GM18867 (cell line): ENCODE data around the gene PPIL1.

Experiments
- ATAC-seq: cut with Tn5 transposase; IDR thresholded peaks from one replicate; pipeline ENCODE4 v1.9.1; 2021; ENCODE audit warnings: mild to moderate bottlenecking, moderate library complexity; ENCODE audit not compliant: unreplicated experiment

PPIL1 gene

DNA sequence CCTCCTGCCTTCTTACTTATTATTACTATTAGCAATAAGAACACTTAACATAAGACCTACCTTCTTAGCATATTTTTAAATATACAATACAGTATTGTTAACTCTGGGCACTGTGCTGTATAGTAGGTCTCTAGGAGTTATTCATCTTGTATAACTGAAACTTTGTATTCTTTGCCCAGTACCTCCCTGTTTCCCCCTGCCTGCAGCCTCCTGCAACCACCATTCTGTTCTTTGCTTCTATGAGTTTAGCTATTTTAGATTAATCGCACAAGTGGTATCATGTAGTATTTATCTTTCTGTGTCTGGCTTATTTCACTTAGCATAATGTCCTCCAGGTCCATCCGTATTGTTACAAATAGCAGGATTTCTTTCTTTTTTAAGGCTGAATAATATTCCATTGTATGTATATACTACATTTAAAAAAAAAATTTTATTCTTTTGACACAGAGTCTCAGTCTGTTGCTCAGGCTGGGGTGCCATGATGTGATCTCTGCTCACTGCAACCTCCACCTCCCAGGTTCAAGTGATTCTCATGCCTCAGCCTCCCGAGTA is 15.6 kb upstream of the PPIL1 start:
- no peak for ATAC-seq

DNA sequence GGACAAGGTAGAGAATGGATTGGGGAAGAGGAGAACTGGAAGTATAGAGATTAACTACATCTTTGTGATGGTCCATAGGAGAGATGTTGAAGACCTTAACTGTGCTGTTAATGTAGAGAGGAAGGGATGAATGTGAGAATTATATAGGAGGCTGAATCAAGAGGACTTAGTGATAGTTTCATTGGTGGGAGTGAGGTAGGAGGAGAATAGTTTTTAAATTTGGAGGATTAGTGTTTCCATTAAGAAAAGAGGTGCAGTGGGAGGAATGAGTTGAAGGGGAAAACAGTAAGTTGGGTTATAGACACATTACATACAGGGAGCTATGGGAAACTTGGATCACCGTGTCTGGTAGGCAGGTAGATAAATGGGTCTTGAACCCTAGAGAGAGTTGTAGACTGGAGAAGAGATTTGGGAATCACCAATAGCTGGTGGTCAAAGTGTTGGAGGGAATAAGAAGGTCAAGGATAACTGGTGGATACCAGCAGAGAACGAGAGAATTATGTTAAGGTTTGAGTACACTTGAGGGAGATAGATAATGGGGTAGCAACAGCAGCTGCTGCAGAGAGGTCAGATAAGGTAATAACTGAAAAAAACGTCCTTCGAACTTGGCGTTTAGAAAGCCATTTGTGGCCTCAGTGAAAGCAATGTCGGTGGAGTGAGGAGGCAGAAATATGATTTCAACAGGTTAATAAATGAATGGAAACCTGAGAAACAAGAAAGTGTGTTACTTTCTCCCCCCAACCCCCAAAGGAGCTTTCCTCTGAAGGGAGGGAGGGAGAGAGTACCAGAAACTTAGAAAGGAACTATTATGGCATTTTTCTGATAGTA is 14.3 kb upstream of the PPIL1 start:
- no peak for ATAC-seq

DNA sequence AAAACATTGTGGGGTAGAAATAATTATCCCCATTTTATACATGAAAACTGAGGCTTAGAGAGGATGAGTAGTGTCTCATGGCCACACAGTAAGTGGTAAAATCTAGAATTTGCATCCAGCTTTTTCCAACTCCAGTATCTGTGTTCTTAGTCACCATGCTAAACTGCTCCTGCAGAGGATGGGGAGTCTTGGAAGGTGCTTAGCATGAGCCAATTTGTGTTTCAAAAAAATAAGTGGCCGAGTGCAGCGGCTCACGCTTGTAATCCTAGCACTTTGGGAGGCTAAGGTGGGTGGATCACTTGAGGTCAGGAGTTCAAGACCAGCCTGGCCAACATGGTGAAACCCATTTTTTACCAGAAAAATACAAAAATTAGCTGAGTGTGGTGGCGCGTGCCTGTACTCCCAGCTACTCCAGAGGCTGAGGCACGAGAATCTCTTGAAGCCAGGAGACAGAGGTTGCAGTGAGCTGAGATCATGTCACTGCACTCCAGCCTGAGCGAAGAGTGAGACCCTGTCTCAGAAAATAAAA is 13.6 kb upstream of the PPIL1 start:
- ATAC-seq, result no peak

DNA sequence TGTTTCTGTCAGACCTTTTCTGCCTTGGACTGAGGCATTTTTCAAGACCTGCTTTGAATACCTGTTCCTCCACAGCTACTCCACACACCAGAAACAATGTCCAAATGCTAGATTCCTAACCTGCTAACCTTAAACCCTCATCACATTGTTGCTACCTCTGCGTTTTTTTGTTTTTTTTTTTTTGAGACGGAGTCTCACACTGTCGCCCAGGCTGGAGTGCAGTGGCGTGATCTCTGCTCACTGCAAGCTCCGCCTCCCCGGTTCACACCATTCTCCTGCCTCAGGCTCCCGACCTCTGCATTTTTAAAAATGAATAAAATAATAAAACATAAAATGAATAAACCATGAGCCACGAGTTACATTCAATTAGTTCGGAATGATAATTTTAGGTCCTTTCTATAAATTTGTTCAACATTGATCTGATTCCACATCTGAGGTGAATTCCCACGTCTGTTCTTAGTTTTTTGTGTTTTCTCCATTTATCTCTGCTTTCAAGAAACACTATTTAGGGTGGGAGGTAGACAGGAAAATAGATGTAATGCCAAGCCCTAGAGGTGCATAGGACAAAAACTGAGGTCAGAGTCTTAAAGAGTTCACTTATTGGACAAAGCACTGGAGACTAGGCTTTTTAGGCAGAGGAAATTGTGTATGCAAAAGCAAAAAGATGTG is 12.5 kb upstream of the PPIL1 start:
- ATAC-seq, result no peak

DNA sequence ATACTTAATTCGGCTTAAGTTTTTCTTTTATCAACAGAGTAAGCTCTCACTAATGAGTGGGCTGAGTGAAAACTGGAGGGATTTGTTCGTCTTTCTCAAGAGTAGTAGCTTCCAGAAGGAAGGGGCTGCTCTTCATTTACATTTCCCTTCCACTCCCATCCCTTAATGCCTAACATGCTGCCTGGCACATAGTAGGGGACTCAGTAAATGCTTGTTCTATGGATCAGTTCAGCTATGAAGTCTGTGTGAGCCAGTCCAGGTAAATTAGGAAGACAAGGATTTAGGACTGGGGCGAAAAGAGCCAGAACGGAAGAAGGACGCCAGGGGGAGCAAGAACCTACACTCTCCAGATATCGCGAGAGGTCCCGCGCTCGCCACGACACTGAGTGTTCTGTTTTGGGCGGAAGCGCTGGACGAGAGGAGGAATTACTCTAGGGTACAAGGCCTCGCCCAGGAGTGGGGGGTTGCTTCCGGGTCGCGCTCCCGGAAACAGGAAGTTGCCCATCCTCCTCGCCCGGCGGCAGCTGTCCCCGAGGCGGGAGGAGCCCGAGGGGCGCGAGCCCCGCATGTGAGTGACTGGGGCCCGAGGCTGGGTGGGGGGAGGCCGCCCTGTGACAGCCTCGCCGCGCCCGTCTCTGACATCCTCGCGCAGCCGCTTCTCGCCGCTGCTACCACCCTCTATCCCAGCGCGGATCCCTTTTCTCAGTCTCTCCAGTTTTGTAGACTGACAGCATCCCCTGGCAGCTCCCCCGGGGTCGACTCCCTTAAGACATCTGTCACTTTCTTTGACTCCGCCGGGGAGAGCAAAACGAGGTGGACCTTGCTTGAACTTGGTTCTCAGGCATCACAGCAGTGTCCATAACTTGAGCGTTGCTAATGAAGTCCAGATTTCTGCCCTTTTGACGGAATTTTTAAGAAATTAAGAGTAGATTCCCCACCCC is 11.1 kb upstream of the PPIL1 start, which contains the start of gene C6orf89:
TSS of gene C6orf89 (plus strand) at position 492 of the 941 bp plus-strand sequence. CDS start 13,493 bp downstream, outside the sequence.
- ATAC-seq, result peak; percentile 95

DNA sequence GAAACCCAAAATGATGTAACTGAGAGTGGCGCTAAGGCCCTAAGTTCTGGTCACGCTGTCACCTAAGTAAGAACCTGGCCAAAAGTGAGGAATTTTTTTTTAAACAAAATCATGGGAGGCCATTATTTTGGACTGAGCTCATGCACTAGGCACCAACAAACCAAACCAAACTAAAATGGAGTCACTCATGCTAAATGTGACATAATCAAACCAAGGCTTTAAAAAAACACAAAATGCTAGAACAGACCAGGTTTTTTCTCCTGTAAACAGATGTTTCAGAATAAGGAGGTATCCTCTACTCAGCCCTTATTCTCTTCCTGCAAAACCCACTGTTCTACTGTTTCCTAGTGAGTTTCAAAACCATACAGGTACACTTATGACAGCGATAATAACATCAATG is 10.0 kb upstream of the PPIL1 start:
- ATAC-seq, result no peak

DNA sequence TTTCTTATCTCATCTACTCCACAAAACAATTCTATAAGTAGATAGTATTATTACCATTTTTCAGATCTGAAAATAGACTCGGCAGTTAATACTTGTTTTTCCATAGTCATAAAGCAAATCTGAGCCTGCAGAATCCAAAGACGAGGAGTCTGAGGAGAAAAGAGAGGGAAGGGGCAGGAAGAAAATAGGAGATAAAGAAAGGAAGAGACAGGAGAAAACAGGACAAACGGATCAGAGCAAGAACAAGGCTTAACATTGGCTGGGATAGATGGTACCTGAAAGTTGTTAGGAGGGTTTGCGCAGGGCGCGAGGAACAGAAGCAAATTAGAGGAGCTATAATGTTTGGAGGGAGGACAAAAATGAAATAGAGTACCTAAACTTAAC is 639 bp upstream of the PPIL1 start:
- ATAC-seq, result no peak

DNA sequence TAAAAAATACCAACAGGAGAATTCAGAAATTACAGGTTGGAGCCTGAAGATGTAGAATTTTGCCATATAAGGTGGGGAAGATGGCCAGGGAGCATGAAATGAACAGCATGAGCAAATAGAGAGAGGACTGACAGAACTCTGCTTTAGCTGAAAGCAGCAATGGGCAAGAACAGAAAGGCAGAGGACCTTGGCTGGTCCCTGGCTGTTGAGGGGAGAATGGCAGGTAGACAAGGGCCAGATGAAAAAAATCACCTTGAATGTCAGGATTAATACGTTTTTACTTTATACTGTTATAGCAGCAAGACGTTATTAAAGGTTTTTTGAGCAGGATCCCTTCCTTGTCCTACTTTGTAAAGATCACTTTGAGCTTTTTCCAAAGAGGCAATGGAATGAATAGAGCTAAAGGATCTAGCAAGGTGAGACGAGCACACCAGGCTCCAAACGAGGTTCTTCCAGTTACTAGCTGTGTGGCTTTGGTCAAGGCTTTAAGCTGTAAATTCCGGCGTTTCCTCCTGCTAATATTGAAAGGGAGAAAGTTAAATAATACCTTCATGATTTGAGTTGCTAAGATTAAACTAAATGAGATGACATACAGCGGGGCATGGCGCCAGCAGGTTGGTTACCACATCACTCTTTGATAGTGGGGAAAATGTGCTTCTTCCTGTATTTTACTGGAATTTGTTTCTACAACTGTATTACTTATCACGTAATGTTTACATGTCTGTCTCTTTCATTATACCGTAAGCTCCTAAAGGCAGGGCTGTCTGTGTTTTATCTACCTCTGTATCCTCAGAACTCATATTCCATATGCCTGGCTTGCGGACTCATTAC is 776 bp downstream of the PPIL1 start:
- ATAC-seq, result peak; percentile 2

DNA sequence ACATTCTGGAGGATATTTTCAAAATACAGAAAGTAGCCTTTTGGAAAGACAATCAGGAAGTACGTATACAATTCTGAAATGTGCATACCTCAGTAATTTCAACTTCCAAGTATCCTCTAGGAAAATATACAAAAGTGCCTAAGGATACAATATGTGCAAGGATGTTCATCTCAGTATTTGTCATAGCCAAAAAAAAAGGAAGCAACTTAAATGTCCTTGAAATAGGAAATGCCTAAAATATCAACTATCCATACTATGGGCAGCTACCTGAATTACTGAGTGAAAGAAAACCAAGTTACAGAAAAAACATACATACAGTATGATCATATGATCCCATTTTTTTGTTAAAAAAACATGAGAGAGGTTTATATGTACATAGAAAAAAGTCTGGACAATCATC is 1.5 kb downstream of the PPIL1 start:
- ATAC-seq, result no peak

DNA sequence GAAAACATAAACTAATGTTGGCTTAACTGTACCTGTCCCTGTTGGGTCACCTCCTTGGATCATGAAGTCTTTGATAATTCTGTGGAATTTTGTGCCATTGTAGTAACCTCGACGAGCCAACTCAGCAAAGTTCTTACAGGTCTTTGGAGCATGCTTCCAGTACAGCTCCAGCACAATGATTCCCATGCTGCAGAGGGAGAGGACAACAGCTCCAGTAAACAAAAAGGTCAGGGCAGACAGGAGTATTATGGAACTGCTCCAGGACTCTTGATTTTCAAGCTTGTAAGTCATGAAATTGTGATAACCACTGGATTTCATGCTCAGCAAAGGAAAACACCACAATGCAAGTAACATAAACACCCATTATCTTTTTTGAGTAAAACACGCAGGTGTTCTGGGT is 2.9 kb downstream of the PPIL1 start:
- no peak for ATAC-seq

DNA sequence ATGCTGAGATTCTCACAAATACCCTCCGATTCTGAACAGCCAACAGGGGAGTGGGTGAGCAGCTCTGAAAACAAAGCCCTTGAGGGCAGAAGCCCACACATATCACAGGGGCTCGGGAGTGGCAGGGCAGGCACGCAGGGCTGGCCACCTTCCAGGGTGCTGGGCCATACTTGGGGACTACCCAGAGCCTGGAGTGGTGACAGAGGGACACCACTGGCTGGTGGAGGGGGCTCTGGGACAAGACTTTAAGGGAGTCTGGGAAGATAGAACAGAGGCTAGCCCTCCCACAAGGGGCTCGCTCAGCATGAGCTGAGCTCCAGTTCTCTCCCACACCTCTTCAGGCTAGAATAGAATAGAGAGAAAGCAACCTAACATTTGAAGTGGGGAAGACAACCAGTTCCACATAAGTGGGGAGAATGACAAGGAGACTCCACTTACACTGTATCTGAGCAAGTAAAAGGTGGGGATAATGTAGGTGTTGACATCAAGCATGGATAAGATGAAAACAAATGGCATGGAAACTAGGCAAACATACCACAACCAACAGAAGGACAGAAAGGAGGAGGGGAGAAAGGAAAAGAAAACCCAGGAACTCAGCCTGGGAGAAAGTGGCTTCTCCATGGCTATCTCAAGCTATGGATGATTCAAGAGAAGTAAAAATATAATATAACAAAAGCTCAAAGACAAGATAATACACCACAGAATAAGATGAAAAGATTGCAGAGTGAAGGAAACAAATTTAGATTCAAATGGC is 7.0 kb downstream of the PPIL1 start:
- no peak for ATAC-seq

DNA sequence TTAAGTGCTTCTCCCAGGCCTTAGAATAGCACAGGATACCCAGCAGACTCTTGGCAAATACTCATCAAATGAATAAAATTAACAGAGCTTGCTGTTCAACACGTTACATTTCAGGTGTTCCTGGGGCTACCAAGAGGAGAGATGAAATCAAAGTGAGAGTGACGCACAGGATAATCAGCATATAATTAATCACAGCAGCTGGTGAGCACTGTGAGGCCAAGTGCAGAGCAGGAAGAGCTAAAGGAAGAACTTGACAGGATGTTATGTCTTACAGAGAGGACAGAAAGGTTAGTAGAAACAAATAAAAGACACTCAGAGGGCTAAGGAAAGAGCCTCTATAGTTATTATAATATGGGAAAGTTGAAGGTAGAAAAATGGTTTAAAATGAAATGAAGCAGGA is 8.8 kb downstream of the PPIL1 start:
- ATAC-seq, result no peak

DNA sequence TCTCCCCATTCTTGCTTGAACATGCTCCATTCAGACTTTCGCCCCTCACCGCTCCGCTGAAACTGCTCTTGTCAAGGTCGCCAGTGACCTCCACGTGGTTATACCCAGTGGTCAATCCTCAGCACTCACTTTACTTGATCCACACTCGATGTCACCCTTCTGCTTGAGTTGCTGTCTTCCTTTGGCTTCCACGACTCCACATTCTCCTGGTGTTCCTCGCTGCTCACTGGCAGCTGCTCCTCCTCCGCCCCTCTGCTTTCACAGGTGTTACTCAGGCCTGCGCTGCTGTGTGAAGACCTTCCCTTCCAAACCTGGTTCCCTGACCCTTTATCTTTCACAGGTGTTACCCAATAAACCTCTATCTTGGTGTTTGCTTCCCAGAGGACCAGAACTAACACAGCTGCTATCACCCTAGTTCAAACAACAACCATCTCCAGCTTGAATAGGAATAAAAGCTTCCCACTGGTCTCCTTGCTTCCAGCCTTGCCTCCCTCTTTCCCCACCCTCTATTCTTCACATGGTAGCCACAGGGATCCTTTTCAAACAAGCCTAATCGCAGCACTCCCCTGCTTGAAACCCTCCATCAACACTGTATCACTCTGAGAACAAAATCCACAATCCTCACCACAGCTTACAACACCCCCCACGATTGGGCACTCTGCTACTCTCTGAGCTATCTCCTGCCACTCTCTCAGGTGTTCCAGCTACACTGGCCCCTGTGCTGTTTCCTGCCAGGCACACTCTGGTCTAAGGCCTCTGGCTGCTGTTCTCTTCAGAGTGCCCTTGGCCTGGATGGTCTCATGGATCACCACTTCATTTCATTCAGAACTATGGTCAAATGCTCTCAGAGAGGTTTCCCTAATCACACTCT is 10.7 kb downstream of the PPIL1 start:
- ATAC-seq, result no peak

DNA sequence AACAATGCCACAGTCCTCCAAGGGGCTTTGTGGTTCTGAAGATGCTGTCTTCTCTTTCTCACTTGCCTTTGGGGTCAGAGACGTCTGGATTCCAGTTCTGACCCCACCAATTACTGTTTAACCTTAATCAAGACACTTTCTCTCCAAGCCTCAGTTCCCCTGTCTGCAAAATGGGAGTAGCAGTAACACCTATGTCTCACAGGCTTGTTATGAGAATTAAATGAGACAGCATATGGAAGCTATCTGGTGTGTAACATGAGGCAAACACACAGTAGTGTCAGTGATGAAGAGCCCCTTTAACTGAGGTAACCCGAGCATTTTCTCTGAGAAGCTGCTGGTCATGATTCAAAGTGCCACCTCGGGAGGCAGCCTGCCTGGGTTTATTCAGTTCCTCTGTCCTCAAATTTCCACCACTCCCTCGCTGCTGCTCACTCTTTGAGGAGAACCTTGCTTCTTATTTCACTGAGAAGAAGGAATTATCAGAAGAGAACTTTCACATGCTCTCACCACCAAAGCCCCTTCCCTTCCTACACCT is 11.7 kb downstream of the PPIL1 start:
- ATAC-seq, result no peak

DNA sequence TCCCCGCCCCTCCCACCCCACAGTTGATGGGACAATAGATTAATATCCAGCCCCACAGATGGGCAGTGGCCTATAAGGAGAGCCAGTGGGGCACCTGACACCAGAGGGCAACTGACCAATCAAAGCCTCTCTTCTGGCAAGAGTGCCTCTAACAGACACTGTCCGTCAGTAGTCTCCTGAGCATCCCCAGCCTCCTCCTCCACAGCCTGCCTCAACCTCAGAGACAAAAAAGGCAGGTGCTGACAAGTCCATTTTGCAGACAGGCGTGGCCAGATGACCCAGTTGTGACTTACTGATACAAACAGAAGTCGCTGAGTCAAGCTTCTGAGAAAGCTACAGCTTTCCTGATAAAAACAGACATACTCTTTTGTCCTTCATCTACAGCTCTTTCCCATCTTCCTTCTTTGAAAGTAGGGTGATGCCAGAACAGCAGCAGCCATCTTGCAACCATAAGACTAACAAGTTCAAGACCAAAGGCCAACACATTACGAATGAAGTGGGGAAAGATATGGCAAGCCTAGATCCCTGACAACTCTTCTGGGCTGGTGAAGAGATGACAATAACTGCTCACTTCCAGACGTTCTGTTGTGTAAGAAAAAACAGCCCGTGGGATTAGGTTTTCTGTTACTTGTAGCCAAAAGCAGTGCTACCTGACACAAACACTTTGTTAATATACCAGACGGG is 12.3 kb downstream of the PPIL1 start:
- no peak for ATAC-seq

DNA sequence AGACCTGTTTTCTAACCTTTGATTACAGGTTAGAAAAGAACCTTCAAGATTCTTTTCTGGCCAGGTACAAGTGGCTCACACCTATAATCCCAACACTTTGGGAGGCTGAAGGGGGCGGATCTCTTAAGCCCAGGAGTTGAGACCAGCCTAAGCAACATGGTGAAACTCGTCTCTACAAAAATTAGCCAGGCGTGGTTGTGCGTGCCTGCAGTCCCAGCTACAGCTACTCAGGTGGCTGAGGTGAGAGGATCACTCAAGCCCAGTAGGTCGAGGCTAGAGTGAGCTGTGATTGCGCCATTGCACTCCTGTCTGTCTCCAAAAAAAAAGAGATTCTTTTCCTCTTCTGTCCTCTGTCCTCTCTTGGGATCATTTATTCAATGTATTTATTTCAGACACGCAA is 14.5 kb downstream of the PPIL1 start:
- no peak for ATAC-seq

DNA sequence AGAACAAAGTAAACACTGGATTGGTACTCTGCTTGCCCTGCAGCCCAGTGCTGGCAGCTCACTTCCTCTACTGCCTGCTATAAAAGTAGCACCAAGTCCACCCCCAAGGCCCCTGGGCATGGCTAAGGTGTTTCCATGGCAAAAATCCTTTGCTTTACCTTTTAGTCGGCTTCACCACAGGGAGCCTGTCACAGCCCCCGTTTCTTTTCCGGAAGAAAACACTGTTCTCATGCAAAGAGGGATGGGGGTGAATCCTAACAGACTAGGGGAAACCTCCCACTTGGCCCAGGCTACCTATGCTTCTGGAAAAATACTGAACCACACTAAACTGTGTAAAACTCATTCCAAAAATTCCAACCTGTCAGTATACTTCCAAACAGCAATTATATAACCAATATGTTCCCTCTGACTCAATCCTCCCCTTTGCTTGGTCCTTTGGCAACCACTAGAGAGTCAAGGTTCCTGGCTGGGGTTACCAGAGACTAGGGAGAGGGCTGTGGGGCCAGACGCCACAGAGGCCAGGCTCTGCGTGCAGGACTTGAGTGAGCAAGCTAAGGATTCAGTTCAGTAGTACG is 16.1 kb downstream of the PPIL1 start:
- no peak for ATAC-seq
